BJ (cell line): ENCODE data around the gene PANK3. TPM values are rescaled to one million over a fixed set of nuclear protein-coding genes. Genes with fewer than 3 reads are reported as not detected.
"Not testable (repeated sequence)": the region's sequence is repeated elsewhere in the genome, so short reads cannot be mapped to it uniquely, and the experiment has no call there.

Source experiments
- CTCF ChIA-PET: fragments of 350-600 bp; formaldehyde crosslinking; extraction: SDS; loops from one replicate; lab custom pipeline; 2021; ENCODE audit warnings: antibody characterized with exemption, inconsistent platforms; lab: Yijun Ruan, JAX
- POLR2A ChIA-PET: fragments of 300-600 bp; sonication (Branson Sonifier 250); formaldehyde crosslinking; extraction: SDS; loops from one replicate; lab custom pipeline; 2021; ENCODE audit warnings: antibody characterized with exemption; lab: Charles Lee
- DNase-seq: peaks from one replicate; pipeline ENCODE4 v3.0.0-alpha.2; 2011; ENCODE audit warnings: low read depth
- H3K27me3 ChIP-seq: 2 replicates; pipeline ENCODE4 v1.6.0; 2011; ENCODE audit warnings: low read length; ENCODE audit not compliant: control insufficient read depth, insufficient read depth
- H3K36me3 ChIP-seq: 2 replicates; pipeline ENCODE4 v1.5.1; 2011; ENCODE audit warnings: low read length; ENCODE audit not compliant: control insufficient read depth, insufficient read depth
- H3K4me3 ChIP-seq: 2 replicates; pipeline ENCODE4 v1.5.1; 2011; ENCODE audit warnings: low read depth, mild to moderate bottlenecking, control low read depth, low read length
- CTCF ChIP-seq: IDR thresholded peaks from 2 replicates; pipeline ENCODE4 v1.5.1; 2011; ENCODE audit warnings: low read depth, mild to moderate bottlenecking, control low read depth, inconsistent platforms, low read length, moderate library complexity; ENCODE audit not compliant: insufficient read depth
- polyA plus RNA-seq: library from polyadenylated mRNA; depleted of rRNA; stranded (reverse); fragments of >200 nt; gene quantifications from 2 replicates; pipeline ENCODE4 v1.2.3, GENCODE V29; 2011

PANK3 gene
- polyA plus RNA-seq, 1 experiment: 5.3 TPM

DNA sequence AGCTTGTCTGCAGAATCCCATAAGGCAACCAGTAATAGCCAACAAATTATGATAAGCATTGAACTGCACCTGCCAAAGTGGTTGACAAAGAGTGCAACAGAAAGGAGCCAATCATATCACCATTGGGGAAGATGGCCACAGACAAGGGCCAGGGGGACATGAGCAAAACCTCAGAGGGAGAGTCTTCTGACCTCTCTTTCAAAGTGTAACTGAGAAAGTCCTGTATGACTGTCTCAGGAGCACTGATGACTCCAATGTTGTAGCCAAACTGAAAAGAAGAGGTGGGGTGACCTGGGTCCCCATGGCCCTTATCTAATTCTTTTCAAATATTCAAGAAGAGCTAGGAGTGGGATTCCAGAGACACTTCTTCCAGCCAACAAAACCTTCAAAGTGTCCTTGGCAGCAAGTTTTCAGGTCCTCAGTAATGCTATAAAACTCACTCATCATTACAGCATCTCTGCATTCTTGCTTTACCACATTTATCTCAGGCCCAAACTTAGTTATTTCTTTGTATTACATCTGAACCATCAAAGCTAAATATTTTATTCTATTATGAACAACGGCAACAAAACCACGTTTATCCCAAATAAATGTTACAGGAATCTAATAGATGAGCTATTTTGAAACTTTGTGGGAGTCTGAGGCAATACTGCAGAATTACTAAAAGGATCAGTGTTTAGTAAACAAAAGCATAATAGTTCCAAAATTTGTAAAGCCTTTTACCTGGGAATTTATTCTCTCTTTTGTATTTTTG is 25.6 kb downstream of the PANK3 start:
- ChIA-PET CTCF (interaction anchor here (0.6 to 1.7 kb wide), 2 partner anchors 21 to 288 kb away, joined by 3 to 4 read pairs; no protein-coding TSS in a partner anchor), POLR2A (no interaction called here)
- Histone ChIP-seq H3K36me3 (no peaks in the 10 kb centered on the region; the same call in 1 of the 2 replicates), H3K4me3 (no peak overlapping the region), H3K27me3 (no peaks in the 10 kb centered on the region)
- TF ChIP-seq CTCF: no peak
- no peak for DNase-seq

GRCh38 chr5:168552146-168552545 is 27.0 kb downstream of the PANK3 start:
- no peak for TF ChIP-seq CTCF

DNA sequence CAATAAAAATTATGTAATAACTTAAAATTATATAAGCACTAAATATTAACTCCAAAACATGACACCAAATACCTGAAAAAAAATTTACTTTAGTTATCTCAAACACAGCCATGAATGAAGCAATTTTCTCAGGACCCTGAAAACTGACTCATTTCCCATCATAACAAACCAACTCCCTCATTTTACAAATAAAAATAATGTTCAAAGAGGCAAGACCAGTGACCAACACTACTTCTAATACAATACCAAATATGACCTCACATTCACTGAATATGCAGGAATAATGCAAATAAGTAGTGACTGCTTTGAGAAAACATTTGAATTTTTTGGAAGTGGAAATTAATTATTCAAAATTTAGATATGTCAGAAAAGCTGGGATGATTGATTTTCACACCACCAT is 28.5 kb downstream of the PANK3 start:
- no peak for TF ChIP-seq CTCF
- DNase-seq: no peak
- no peaks in the 10 kb centered on the region for H3K27me3 ChIP-seq
- ChIA-PET POLR2A (no interaction called here), CTCF (no interaction called here)
- no peaks in the 10 kb centered on the region for H3K36me3 ChIP-seq
- H3K4me3 ChIP-seq: no peak overlapping the region

More at GRCh38 chr5:168552146-168552545, 27.0 kb downstream of the PANK3 start:
- ChIA-PET POLR2A (no interaction called here), CTCF (no interaction called here)
- DNase-seq: peak; percentile 17
- Histone ChIP-seq H3K36me3 (no peaks in the 10 kb centered on the region; the same call in 1 of the 2 replicates), H3K27me3 (no peaks in the 10 kb centered on the region), H3K4me3 (no peak overlapping the region)

DNA sequence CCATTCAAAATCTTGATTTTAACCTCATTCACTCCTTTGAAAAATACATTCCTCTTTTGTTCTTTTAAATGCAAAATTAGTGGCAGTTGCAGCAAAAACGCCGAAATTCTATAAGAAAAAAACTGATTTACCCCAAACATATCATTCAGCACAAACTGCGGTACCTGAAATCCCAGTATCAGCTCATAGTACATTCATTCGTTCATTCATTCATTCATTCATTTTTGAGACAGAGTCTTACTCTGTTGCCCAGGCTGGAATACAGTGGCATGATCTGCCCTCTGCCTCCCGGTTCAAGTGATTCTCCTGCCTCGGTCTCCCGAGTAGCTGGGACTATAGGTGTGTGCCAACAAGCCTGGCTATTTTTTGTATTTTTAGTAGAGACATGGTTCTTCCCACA is 29.6 kb downstream of the PANK3 start:
- Histone ChIP-seq H3K27me3 (no peaks in the 10 kb centered on the region), H3K36me3 (no peaks in the 10 kb centered on the region), H3K4me3 (no peak overlapping the region)
- ChIA-PET POLR2A (no interaction called here), CTCF (no interaction called here)
- no peak for TF ChIP-seq CTCF
- DNase-seq: no peak

DNA sequence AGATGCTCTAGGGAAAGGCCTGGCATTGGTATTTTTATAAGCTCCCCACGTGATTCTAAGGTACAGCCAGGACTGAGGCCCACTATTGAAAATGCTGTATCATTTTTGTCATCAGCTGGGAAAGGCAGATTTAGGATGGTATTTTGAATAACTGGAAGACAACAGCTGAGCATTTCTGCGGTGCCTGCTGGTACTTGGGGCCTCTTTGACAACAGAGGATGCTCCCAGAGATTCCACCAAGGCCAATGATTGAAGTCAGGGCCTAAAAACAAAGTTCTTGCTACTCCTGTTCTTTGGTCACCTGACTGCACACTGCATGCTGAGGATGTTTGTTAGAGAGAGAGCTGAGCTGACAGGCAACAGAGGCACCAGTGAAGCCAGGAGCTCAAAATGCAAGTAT is 42.0 kb downstream of the PANK3 start:
- peaks cover 5% of the 10 kb centered on the region for H3K27me3 ChIP-seq
- POLR2A ChIA-PET: no interaction called here
- CTCF ChIA-PET: no interaction called here
- H3K4me3 ChIP-seq: no peak overlapping the region
- no peak for DNase-seq
- no peak for TF ChIP-seq CTCF
- no peaks in the 10 kb centered on the region for H3K36me3 ChIP-seq

GRCh38 chr5:168534351-168534750 is 44.8 kb downstream of the PANK3 start:
- H3K4me3 ChIP-seq, H3K36me3 ChIP-seq, DNase-seq, CTCF ChIA-PET, POLR2A ChIA-PET: not testable (repeated sequence)
- H3K27me3 ChIP-seq: peaks cover 15% of the 10 kb centered on the region
